HCT116 (cell line): ENCODE measurements around the gene CD96.

ENCODE experiments used
- ATF3 ChIP-seq: IDR thresholded peaks from 2 replicates; pipeline ENCODE4 v1.6.1; 2012
- CEBPB ChIP-seq: IDR thresholded peaks from 2 replicates; pipeline ENCODE4 v1.6.1; 2012; ENCODE audit warnings: low read depth
- CTCF ChIP-seq, 3 experiments: fragments of 200-600 bp in 1 of 3; sonication (generic) in 1 of 3; IDR thresholded peaks in 2 of 3; conservative IDR thresholded peaks in 1 of 3; 2 replicates each; pipeline ENCODE4 v1.5.1; 2012 to 2017; ENCODE audit warnings: low read depth in 2 of 3, low read length in 2 of 3, antibody characterized with exemption in 1 of 3, borderline replicate concordance in 1 of 3, control low read depth in 1 of 3, mild to moderate bottlenecking in 1 of 3, mixed read lengths in 1 of 3, mixed run types in 1 of 3, moderate library complexity in 1 of 3; ENCODE audit not compliant: insufficient read depth in 1 of 3
- EZH2 ChIP-seq: fragments of 200-600 bp; sonication (generic); IDR thresholded peaks from 2 replicates; pipeline ENCODE4 v1.6.1; 2017; ENCODE audit warnings: antibody characterized with exemption, mixed run types
- EZH2phosphoT487 ChIP-seq: fragments of 200-600 bp; IDR thresholded peaks from 2 replicates; pipeline ENCODE4 v1.6.1; 2018; ENCODE audit warnings: antibody characterized with exemption, borderline replicate concordance
- JUND ChIP-seq: IDR thresholded peaks from 2 replicates; pipeline ENCODE4 v1.6.1; 2012
- MAX ChIP-seq: IDR thresholded peaks from 2 replicates; pipeline ENCODE4 v1.6.1; 2012
- POLR2A ChIP-seq: IDR thresholded peaks from 2 replicates; pipeline ENCODE4 v1.7.0; 2011; ENCODE audit warnings: borderline replicate concordance; ENCODE audit not compliant: insufficient read depth, insufficient read length; ENCODE audit errors: extremely low read depth
- POLR2AphosphoS5 ChIP-seq: IDR thresholded peaks from 2 replicates; pipeline ENCODE4 v1.6.1; 2011; ENCODE audit warnings: mild to moderate bottlenecking, low read depth, low read length, moderate library complexity
- RAD21 ChIP-seq: IDR thresholded peaks from 2 replicates; pipeline ENCODE4 v1.6.1; 2012; ENCODE audit warnings: low read depth, mild to moderate bottlenecking
- SP1 ChIP-seq: IDR thresholded peaks from 2 replicates; pipeline ENCODE4 v1.6.1; 2012; ENCODE audit warnings: low read depth
- SRF ChIP-seq: IDR thresholded peaks from 2 replicates; pipeline ENCODE4 v1.6.1; 2012; ENCODE audit warnings: low read depth
- TCF7L2 ChIP-seq: IDR thresholded peaks from 2 replicates; pipeline ENCODE4 v1.7.0; 2011; ENCODE audit warnings: borderline replicate concordance, inconsistent platforms; ENCODE audit not compliant: insufficient read depth, insufficient read length; ENCODE audit errors: extremely low read depth
- ZNF274 ChIP-seq: fragments of 200-500 bp; sonication (Bioruptor generic); IDR thresholded peaks from 2 replicates; pipeline ENCODE4 v1.6.1; 2014; ENCODE audit warnings: mild to moderate bottlenecking, low read depth, low read length, inconsistent platforms

GRCh38 chr3:111621535-111621934 lies 79.5 kb downstream of the CD96 start:
- no peak for TF ChIP-seq EZH2
- TF ChIP-seq ZNF274 = no peak
- no peak for TF ChIP-seq POLR2A
- no peak for TF ChIP-seq SRF
- no peak for TF ChIP-seq POLR2AphosphoS5
- peak; percentile 77 to 80 (median 80) for TF ChIP-seq CTCF (IDR thresholded peaks at IDR 0.05 in 2 of 3, conservative IDR thresholded peaks at IDR 0.05 in 1 of 3; ENCODE audit: borderline replicate concordance in 1 of 3, insufficient read depth in 1 of 3, low read depth in 2 of 3, low read length in 2 of 3)
- no peak for TF ChIP-seq TCF7L2
- no peak for TF ChIP-seq JUND
- no peak for TF ChIP-seq CEBPB
- TF ChIP-seq MAX = no peak
- no peak for TF ChIP-seq SP1
- no peak for TF ChIP-seq ATF3
- TF ChIP-seq EZH2phosphoT487 = no peak
- TF ChIP-seq RAD21 = peak; percentile 51
